ENCODE results near the gene PTPN20.
A peak's percentile ranks its signal among the peaks of the same experiment; 100 is the strongest.

The PTPN20 gene

GRCh38 chr10:47034441-47035051 lies 123.3 kb downstream of the PTPN20 start:
- no peak for DNase-seq (ENCODE audit: low spot score)

- no peak for DNase-seq (ENCODE audit: low spot score)
Measured at GRCh38 chr10:47035171-47035818, 124.1 kb downstream of the PTPN20 start.

DNA sequence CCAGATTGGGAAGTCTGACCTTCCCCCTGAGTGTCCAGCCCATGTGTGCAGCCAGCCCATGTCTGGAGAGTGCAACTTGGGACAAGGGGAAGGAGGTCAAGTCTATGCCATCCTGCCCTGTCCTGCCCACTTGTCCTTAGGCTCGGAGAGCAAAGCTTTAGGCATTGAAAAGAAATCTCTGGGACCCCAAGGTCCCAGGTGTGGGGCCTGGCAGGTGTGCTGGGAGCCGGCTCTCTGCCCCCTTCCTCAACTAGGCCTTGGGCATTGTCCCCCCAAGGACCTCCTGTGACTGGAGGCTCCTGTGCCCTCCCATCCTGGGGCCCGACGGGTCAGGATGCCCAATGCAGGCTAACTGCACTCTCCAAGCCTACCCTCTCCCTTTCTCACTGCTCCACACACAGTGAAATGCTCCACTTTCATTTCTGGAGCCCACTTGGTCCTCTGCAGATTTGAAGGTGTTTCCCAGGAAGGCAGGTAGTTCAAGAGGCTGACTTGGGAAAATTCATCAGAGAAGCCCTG lies 124.7 kb downstream of the PTPN20 start:
- DNase-seq (ENCODE audit: low spot score): no peak

GRCh38 chr10:47036771-47037170 lies 125.5 kb downstream of the PTPN20 start:
- DNase-seq (ENCODE audit: low spot score): no peak

DNA sequence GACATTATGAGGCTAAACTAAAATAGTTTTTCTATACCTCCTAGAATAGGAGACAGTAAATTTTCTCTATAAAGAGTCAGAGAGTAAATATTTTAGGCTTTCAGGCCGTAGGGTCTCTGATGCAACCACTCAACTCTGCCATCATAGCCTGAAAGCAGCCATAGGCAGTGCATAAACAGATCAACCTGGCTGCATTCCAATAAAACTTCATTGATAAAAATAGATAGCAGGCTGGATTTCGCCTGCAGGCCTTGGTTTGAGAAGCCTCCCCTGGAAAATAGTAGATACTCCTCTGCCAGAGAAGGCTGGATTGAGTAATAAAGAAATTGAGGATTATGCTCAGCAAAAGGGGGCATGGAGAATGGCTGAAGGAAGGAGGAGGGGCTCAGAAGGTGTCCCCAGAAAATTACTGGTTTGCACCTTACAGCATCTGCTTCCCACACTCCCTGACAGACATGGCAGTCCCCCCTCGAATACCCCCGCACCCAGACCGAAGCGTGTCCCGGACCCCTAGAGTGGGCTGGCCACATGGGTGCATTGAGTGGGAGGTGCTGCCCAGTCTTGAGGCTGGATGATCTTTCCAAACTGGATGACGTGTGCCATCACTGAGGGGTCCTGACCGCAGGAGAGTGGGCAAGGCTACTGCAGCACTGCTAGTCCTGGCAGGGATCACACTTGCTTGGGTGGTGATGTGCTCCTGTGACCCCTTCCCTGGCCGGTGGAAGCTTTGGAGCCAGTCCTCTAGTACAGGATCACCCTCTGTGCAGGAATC lies 126.6 kb downstream of the PTPN20 start:
- no peak for DNase-seq (ENCODE audit: low spot score)

- no peak for DNase-seq (ENCODE audit: low spot score)
Measured at GRCh38 chr10:47038881-47039561, 127.8 kb downstream of the PTPN20 start.

DNA sequence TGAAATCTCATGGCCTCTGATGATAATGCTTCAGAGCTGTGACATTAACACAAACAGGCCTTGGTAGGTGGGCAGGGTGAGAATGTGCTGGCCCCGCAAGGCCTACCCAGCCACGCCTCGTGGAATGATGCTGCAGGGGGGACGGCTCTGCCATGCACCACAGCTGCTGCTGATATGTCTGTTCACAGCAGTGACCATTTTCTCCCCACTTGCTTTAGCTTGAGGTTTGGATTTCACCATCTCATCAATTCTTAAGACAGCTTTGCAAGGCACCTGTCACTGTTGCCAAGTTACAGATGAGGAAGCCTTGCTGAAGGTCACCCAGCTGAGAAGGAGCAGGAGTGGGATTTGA lies 128.3 kb downstream of the PTPN20 start:
- DNase-seq (ENCODE audit: low spot score): no peak

DNA sequence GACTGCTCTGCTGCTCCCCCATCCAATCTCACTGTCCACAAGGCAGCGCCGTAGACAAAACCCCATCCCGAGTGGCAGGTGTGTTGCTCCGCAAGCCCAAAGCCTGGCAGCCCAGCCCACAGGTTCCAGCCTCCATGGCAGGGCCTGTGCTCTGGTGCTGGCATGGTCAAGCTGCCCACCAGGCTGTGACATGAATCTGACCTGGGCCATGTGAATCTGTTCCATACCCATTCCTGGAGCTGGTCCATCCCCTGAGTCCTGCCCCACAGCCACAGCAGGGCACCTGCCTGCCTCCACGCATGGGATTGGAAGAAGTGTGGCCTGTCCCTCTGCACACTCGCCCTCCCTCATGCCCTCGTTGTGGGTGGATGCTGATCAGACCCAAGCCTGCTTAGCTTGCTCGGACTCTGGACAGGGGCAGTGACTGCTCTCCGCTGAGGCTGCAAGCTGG lies 128.8 kb downstream of the PTPN20 start:
- DNase-seq (ENCODE audit: low spot score): no peak

GRCh38 chr10:47040681-47041080 lies 129.5 kb downstream of the PTPN20 start:
- DNase-seq (ENCODE audit: low spot score): no peak

DNA sequence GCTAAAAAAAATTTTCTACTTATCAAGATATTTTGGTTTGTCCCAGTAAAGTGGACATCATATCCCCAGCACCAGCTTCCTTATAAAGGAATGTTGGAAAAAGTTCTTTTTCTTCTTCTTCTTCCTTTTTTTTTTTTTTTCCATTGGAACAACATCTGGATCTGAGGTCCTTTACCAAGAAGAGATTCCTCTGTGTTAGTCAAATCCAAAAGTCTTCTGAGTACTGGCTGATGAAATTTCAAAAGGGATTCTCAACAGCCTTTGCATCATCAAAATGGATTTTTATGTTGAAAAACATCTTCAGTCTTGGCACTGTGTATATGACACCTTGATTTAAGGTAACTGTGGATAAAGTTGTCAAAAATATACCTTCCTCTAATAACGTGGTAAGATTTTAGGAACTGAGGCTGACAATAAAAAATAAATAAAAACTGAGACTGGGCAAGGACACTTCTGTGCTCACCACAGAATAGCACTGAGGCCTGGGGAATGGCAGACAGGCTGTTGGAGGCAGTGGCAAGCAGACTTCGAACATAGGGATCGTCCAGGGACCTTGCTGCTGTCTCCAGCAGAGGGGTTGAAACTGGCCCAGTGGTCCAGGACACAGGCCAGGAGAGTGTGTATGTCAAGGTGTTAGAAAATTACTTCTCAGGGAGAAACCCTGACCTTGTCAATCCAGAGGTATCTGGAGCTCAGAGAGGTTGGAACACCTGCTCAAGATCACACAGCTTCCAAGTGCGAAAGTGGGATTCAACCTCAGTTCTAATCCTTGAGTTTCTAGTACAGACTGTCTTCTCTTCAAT lies 130.4 kb downstream of the PTPN20 start:
- DNase-seq (ENCODE audit: low spot score): no peak

GRCh38 chr10:47042199-47042473 lies 130.9 kb downstream of the PTPN20 start:
- DNase-seq (ENCODE audit: low spot score): no peak

DNA sequence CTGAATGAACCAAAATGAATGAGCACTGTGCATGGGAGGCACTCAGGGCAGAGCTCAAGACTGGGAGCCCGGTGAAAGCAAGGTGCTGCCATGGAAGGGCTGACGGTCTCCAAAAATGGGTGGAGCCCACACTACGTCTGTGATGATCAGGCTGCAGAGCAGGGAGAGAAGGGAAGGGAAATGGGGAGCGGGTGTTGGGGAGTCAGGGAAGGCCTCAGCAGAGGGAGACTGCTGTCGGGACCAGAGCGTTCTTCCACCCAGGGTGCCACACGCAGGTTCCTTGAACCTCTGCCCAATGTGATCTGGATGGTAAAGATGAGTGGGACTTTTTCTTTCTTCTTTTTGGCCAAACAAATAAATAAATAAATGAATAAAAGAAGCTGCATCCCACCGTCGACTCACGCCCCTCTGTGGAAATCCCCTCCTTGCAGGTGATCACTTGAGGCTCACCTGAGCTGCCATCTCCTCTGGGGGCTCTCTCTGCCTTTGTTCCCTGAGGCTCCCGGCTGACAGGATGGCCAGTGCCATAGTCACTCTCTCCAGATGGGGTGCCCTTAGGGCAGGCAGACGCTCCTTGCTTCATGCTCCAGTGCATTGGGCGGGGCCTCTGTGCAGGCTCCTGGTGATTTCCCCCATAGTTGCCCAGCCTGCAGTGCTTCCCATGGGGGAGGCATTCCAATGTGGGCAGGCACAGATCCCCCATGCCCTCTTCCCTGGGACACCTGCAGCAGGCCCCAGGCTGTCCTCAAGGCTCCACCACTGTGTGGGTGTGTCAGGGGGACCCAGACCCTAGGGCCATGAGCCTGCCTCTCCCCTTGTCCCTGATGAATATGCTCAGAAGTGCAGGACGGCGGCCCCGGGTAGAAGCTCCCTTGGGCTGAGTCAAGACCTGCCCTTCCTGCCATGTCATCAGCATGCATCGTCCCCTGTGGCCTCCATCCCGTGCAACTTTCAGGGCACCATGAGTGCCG lies 131.8 kb downstream of the PTPN20 start:
- no peak for DNase-seq (ENCODE audit: low spot score)

GRCh38 chr10:47043928-47044538 lies 132.8 kb downstream of the PTPN20 start:
- no peak for DNase-seq (ENCODE audit: low spot score)

GRCh38 chr10:47044741-47045140 lies 133.5 kb downstream of the PTPN20 start:
- DNase-seq (ENCODE audit: low spot score): no peak

DNA sequence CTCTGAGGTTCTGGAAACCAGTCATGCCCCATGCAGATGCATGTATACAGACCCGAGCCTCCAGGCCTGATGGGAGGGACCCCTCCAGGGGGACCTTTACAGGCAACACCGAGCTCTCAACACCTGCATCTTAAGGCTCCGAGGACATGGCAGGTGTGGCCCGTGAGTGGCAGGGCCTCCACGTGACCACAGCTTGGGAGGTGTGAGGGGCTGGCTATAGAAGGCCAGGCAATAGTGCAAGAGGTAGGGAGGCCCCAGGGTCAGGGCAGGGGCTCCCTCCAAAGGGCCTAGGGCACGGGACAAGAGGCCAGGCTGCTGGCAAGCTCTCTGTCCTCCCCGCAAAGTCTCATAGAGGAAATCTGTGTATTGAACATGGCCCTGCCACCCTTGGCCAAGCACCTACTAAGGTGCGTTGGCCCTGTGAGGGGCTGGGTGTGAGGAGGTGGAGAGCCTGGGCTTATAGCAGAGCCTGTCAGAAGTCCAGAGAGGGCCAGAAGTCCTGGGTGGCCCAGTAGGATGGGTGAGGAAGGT lies 134.2 kb downstream of the PTPN20 start:
- DNase-seq (ENCODE audit: low spot score): no peak

GRCh38 chr10:47046321-47047126 lies 135.3 kb downstream of the PTPN20 start:
- DNase-seq (ENCODE audit: low spot score): no peak

DNA sequence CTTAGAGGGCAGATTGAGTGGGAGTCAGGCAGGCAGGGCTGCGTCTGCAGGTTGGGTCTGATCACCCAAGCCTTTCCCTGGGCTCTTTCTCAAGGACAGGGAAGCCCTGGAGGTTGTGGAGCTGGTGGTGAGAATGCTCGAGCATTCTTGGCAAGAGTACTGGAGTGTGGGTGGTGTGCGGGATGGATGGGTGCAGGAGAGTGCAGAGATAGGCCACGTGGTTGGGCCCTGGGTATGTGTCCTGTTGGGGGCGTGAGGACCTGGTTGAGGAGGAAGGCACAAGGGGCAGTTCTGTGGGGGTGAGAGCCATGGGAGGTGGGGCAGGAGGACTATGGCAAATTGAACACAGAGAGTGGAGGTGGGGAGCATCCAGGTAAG lies 135.9 kb downstream of the PTPN20 start:
- DNase-seq (ENCODE audit: low spot score): no peak

DNA sequence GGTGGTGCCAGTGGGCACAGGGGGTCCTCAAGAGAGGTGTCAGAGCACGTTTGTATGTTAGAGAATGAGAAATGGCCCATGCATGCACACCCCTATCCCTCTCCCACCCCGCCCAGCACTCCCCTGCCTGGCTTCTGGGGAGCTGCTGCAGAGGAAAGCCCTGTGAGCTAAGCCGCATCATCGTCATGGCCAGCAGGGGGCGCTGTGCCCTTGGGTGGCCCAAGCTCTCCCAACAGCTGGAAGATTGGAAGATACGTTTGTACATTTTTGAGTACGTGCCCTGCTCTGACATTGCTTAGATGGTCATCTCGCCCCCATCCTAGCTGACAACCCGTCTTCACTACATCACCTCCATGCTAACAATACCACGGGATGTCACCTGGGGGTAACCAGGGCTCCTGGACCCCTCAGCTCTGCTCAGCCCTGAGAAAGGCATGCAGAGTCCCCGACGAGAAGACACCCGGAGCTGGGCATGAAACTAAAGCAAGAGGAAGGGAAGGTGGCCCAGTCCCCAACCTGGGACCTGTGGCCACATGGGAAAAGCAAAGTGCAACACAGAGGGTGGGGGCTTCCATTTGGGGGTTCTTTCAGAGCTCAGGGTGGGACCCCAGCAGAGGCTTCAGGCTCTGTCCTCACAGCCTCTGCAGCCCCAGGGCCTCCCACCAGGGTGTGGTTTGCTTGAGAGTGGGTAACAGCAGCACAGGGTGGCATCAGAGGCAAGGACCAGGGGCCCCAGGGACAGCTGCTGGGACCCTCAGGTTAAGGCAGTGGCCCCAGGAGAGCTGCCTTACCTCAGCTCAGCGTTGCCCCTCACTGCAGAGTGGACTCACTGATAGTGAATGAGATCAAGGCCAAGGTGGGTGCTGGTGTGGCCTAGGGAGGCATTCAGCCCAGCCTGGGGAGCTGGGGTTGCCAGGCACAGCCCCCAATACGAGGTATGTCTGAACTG lies 136.6 kb downstream of the PTPN20 start:
- peak; percentile 69 for DNase-seq (ENCODE audit: low spot score)

Measured in CD4-positive, alpha-beta T cell treated with Interleukin-15 for 4 hours (primary cell).